ENCODE results near the gene SLC37A3.
"Not testable (repeated sequence)": the region's sequence is repeated elsewhere in the genome, so short reads cannot be mapped to it uniquely, and the experiment has no call there.

Gene SLC37A3

GRCh38 chr7:140347218-140347617, 51.1 kb downstream of the SLC37A3 start:
- DNase-seq (ENCODE audit: low read depth) = no peak

- DNase-seq (ENCODE audit: low read depth) = no peak
Measured at GRCh38 chr7:140345426-140345825, 52.9 kb downstream of the SLC37A3 start.

GRCh38 chr7:140342727-140343514, 55.4 kb downstream of the SLC37A3 start:
- no peak for DNase-seq (ENCODE audit: low read depth)

- not testable (repeated sequence) for DNase-seq (ENCODE audit: low read depth)
Measured at GRCh38 chr7:140338959-140339358, 59.4 kb downstream of the SLC37A3 start.

GRCh38 chr7:140334341-140335057, 63.8 kb downstream of the SLC37A3 start:
- no peak for DNase-seq (ENCODE audit: low read depth)

- no peak for DNase-seq (ENCODE audit: low read depth)
Measured at GRCh38 chr7:140333686-140334085, 64.6 kb downstream of the SLC37A3 start.

GRCh38 chr7:140333223-140333622, 65.1 kb downstream of the SLC37A3 start:
- DNase-seq (ENCODE audit: low read depth) = no peak

GRCh38 chr7:140330595-140330994, 67.7 kb downstream of the SLC37A3 start:
- DNase-seq (ENCODE audit: low read depth) = no peak

GRCh38 chr7:140330128-140330527, 68.2 kb downstream of the SLC37A3 start:
- DNase-seq (ENCODE audit: low read depth) = no peak

- DNase-seq (ENCODE audit: low read depth) = no peak
Measured at GRCh38 chr7:140327261-140327661, 71.1 kb downstream of the SLC37A3 start.

- no peak for DNase-seq (ENCODE audit: low read depth)
Measured at GRCh38 chr7:140326116-140326928, 72.0 kb downstream of the SLC37A3 start.

- no peak for DNase-seq (ENCODE audit: low read depth)
Measured at GRCh38 chr7:140325600-140325999, 72.7 kb downstream of the SLC37A3 start.

- no peak for DNase-seq (ENCODE audit: low read depth)
Measured at GRCh38 chr7:140324714-140325113, 73.6 kb downstream of the SLC37A3 start.

GRCh38 chr7:140322759-140323158, 75.6 kb downstream of the SLC37A3 start:
- DNase-seq (ENCODE audit: low read depth) = no peak

GRCh38 chr7:140320078-140320477, 78.3 kb downstream of the SLC37A3 start:
- not testable (repeated sequence) for DNase-seq (ENCODE audit: low read depth)

GRCh38 chr7:140317999-140318398, 80.3 kb downstream of the SLC37A3 start:
- no peak for DNase-seq (ENCODE audit: low read depth)

- DNase-seq (ENCODE audit: low read depth) = no peak
Measured at GRCh38 chr7:140317597-140317996, 80.7 kb downstream of the SLC37A3 start.

GRCh38 chr7:140316165-140316661, 82.1 kb downstream of the SLC37A3 start:
- DNase-seq (ENCODE audit: low read depth) = no peak

GRCh38 chr7:140315498-140316164, 82.7 kb downstream of the SLC37A3 start:
- no peak for DNase-seq (ENCODE audit: low read depth)

GRCh38 chr7:140314573-140315480, 83.5 kb downstream of the SLC37A3 start:
- no peak for DNase-seq (ENCODE audit: low read depth)
